Rectal smooth muscle tissue (tissue), 1 donor: ENCODE measurements around the gene PARP8.
"Not testable (repeated sequence)": the region's sequence is repeated elsewhere in the genome, so short reads cannot be mapped to it uniquely, and the experiment has no call there.

Experiments
- H3K27ac ChIP-seq: one replicate; pipeline ENCODE4 v1.7.0; 2013; ENCODE audit warnings: low read depth, low read length, inconsistent platforms
- H3K27me3 ChIP-seq: one replicate; pipeline ENCODE4 v1.7.0; 2013; ENCODE audit warnings: low read length; ENCODE audit not compliant: control insufficient read depth, insufficient read depth
- H3K36me3 ChIP-seq: one replicate; pipeline ENCODE4 v1.7.0; 2013; ENCODE audit warnings: low read length; ENCODE audit not compliant: control insufficient read depth, insufficient read depth
- H3K4me1 ChIP-seq: one replicate; pipeline ENCODE4 v1.7.0; 2013; ENCODE audit warnings: low read length; ENCODE audit not compliant: control insufficient read depth, insufficient read depth
- H3K4me3 ChIP-seq: one replicate; pipeline ENCODE4 v1.7.0; 2013; ENCODE audit warnings: low read length
- H3K9ac ChIP-seq: one replicate; pipeline ENCODE4 v1.7.0; 2013; ENCODE audit warnings: low read length

PARP8 gene

DNA sequence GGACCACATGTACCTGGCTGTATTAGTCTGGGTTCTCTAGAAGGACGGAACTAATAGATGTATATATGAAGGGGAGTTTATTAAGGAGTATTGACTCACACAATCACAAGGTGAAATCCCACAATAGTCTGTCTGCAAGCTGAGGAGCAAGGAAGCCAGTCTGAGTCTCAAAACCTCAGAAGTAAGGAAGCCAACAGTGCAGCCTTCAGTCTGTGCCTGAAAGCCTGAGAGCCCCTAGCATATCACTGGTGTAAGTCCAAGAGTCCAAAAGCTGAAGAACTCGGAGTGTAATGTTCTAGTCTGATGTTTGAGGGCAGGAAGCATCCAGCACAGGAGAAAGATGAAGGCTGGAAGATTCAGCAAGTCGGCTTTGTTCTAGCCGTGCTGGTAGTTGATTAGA, 28.2 kb downstream of the PARP8 start:
- H3K36me3 ChIP-seq, H3K4me3 ChIP-seq, H3K9ac ChIP-seq, H3K27me3 ChIP-seq, H3K27ac ChIP-seq, H3K4me1 ChIP-seq: not testable (repeated sequence)

- no peak overlapping the region for H3K27ac ChIP-seq
- no peaks in the 10 kb centered on the region for H3K27me3 ChIP-seq
- no peaks in the 10 kb centered on the region for H3K4me1 ChIP-seq
- H3K9ac ChIP-seq = no peak overlapping the region
- no peak overlapping the region for H3K4me3 ChIP-seq
- H3K36me3 ChIP-seq = no peaks in the 10 kb centered on the region
These were observed 31.3 kb downstream of the PARP8 start for GRCh38 chr5:50697739-50698138.

GRCh38 chr5:50699737-50700136, 33.3 kb downstream of the PARP8 start:
- no peaks in the 10 kb centered on the region for H3K27me3 ChIP-seq
- H3K4me3 ChIP-seq = no peak overlapping the region
- no peaks in the 10 kb centered on the region for H3K36me3 ChIP-seq
- no peak overlapping the region for H3K27ac ChIP-seq
- H3K9ac ChIP-seq = no peak overlapping the region
- no peaks in the 10 kb centered on the region for H3K4me1 ChIP-seq

DNA sequence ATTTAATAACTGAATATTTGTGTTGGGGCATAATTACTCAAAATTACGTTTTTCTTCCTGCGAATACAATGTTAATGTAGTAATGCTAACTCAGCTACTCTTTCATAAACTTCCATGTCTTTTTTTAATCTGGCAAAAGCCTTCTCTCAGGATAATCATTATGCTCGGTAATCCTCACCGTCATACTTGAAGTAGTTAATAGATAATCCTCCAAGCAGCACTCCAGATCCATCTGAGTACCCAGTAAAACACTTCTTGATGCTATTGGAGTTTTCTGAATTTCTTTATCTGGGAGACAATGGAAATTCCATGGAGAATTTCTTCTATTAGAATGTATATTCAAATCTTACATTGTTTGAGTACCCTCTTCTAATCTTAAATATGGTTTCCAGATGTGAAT, 34.3 kb downstream of the PARP8 start:
- Histone ChIP-seq H3K27me3 (no peaks in the 10 kb centered on the region), H3K4me1 (no peaks in the 10 kb centered on the region), H3K27ac (no peak overlapping the region)

DNA sequence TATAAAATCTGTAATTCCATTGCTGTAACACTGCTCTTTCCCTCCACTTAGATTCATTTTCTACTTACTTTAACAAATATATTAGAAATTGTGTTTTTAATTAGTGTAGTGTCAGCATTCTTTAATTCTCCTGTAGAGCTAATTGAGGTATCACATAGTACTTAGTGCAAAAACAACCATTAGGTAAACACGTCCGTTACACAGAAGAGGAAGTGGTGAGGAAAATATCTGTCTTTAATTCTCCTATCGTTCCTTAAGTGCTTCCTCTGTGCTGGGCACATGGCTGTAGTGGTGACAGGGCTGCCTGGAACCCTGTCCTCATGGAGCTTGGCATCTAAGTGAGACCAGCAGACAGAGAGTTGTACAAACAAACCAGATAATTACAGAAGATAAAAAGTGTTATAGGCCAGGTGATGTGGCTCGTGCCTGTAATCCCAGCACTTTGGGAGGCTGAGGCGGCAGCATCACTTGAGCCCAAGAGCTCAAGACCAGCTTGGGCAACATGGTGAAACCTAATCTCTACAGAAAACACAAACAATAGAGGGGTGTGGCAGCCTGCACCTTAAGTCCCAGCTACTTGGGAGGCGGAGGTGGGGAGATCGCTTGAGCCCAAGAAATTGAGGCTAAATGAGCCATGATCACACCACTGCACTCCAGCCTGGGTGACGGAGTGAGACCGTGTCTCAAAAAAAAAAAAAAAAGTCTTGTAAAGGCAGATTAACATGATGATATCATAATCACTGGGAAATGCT, 36.4 kb downstream of the PARP8 start:
- Histone ChIP-seq H3K4me1 (no peaks in the 10 kb centered on the region), H3K27ac (no peak overlapping the region)

More for the DNA sequence above, 34.3 kb downstream of the PARP8 start:
- H3K4me3 ChIP-seq = no peak overlapping the region
- H3K36me3 ChIP-seq = no peaks in the 10 kb centered on the region
- no peak overlapping the region for H3K9ac ChIP-seq

DNA sequence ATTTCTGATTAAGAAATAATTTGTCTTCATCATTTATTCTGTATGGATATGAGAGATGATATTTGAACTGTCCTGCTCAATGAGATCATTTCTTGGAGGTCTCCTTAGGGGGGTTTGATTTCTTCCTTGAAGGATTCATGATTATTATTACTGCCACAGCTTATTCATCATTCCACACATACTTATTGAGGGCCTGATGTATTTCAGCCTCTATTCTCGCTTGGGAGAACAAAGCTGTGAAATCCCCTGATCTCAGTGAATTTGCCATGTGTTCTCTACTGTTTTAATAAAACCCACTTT, 36.9 kb downstream of the PARP8 start:
- no peaks in the 10 kb centered on the region for H3K27me3 ChIP-seq
- H3K36me3 ChIP-seq = no peaks in the 10 kb centered on the region
- no peak overlapping the region for H3K4me3 ChIP-seq
- no peak overlapping the region for H3K9ac ChIP-seq
- H3K4me1 ChIP-seq = no peaks in the 10 kb centered on the region
- no peak overlapping the region for H3K27ac ChIP-seq

More for the DNA sequence above, 36.4 kb downstream of the PARP8 start:
- Histone ChIP-seq H3K27me3 (no peaks in the 10 kb centered on the region), H3K9ac (no peak overlapping the region), H3K4me3 (no peak overlapping the region), H3K36me3 (no peaks in the 10 kb centered on the region)

DNA sequence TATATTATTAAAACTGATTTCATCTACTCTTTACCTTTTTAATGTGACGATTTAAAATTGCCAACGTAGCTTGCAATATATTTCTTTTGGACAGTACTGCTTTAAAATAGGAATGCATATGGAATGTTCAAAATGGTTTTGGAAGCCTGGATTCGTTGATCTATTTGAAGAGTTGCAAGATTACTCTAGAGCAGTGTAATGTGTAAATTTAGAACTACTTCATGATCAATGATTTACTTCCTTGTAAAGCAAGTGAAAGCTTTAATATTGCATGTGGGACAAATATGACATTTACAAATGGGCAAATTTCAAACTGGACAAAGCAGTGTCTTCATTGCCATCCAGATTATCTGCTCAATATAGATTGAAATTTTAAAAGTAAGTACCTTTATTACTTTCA, 38.3 kb downstream of the PARP8 start:
- Histone ChIP-seq H3K27me3 (no peaks in the 10 kb centered on the region), H3K4me3 (no peak overlapping the region), H3K9ac (no peak overlapping the region), H3K36me3 (no peaks in the 10 kb centered on the region), H3K27ac (no peak overlapping the region), H3K4me1 (no peaks in the 10 kb centered on the region)

- Histone ChIP-seq H3K9ac (no peak overlapping the region), H3K4me1 (peaks cover 5% of the 10 kb centered on the region), H3K36me3 (no peaks in the 10 kb centered on the region), H3K27ac (no peak overlapping the region), H3K27me3 (no peaks in the 10 kb centered on the region), H3K4me3 (no peak overlapping the region)
These were observed 43.0 kb downstream of the PARP8 start for GRCh38 chr5:50709471-50709870.

DNA sequence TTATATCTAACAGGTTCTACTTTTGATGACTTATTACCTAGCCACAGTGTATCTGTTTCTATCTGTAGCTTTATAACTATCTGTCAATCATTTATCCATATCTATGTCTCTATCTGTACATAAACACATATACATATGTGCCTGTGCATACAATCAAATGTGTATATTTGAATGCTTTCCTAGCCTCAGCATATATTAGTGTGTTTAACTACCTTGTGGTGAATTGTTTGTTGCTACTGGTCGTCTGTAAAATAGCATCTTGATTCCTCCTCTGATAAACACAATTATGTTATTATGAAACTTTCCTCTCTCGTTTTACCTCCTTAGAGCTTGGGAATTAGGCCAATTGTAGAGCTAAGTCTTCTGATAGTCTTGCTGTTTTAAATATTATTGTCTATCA, 44.4 kb downstream of the PARP8 start:
- no peak overlapping the region for H3K9ac ChIP-seq
- H3K4me3 ChIP-seq = no peak overlapping the region
- H3K4me1 ChIP-seq = peaks cover 5% of the 10 kb centered on the region

GRCh38 chr5:50711280-50711679, 44.8 kb downstream of the PARP8 start:
- peaks cover 5% of the 10 kb centered on the region for H3K4me1 ChIP-seq
- no peaks in the 10 kb centered on the region for H3K27me3 ChIP-seq
- no peaks in the 10 kb centered on the region for H3K36me3 ChIP-seq
- H3K9ac ChIP-seq = no peak overlapping the region
- H3K27ac ChIP-seq = no peak overlapping the region
- peak overlapping the region; percentile 1 for H3K4me3 ChIP-seq

More for the DNA sequence above, 44.4 kb downstream of the PARP8 start:
- Histone ChIP-seq H3K27me3 (no peaks in the 10 kb centered on the region), H3K36me3 (no peaks in the 10 kb centered on the region), H3K27ac (no peak overlapping the region)

DNA sequence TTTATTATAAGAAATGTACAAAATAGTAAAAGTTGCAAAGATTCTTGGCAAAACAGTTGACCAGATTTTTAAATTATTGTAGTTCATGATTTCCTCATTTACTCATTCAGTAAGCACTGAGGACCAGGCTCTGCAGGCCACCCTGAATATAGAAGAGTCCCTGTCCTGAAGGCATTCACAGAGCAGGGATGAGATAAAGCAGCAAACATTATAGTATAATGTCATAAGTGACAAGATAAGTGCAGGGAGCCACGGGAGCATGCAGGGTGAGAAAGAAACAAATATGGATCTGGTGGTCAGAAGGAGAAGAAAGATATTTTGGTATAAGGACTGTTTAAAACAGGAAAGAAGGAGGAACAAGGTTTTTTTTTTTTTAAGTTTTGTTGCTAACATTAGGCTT, 46.0 kb downstream of the PARP8 start:
- Histone ChIP-seq H3K27me3 (no peaks in the 10 kb centered on the region), H3K4me3 (no peak overlapping the region), H3K27ac (no peak overlapping the region), H3K36me3 (no peaks in the 10 kb centered on the region), H3K9ac (no peak overlapping the region), H3K4me1 (peaks cover 5% of the 10 kb centered on the region)

DNA sequence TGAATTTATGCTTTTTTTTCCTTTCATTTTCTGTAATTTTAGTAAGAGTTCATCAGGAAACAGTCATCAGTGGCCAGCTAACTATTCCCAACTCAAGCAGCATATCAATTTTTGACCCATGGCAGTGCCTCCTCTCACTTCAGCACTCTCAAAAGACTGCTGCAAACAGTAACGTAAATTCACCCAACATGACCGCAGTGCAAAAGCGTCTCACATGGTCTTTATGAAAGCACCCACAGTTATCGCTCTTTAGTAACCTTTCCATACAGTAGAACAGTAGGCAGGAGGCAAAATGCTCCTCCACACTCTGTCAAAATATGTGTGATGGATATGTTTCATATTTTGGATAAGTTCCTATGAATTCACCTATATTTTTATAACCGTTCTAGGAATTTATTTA, 48.6 kb downstream of the PARP8 start:
- Histone ChIP-seq H3K27ac (no peak overlapping the region), H3K9ac (no peak overlapping the region), H3K4me1 (peaks cover 5% of the 10 kb centered on the region), H3K27me3 (no peaks in the 10 kb centered on the region), H3K4me3 (no peak overlapping the region), H3K36me3 (no peaks in the 10 kb centered on the region)

- Histone ChIP-seq H3K9ac (no peak overlapping the region), H3K4me3 (no peak overlapping the region), H3K27ac (no peak overlapping the region), H3K36me3 (no peaks in the 10 kb centered on the region), H3K4me1 (peaks cover under 1% of the 10 kb centered on the region), H3K27me3 (no peaks in the 10 kb centered on the region)
These were observed 49.7 kb downstream of the PARP8 start for GRCh38 chr5:50716134-50716533.
